Common myeloid progenitor, CD34-positive (primary cell): Measurements from ENCODE around the gene PLEKHA3.

Experiments used
- CTCF ChIA-PET: fragments of 350-600 bp; sonication (Branson Sonifier 250); formaldehyde crosslinking; loops from one replicate; lab custom pipeline; 2021; ENCODE audit warnings: antibody characterized with exemption; lab: Charles Lee
- POLR2A ChIA-PET: fragments of 350-600 bp; sonication (Branson Sonifier 250); formaldehyde crosslinking; loops from one replicate; lab custom pipeline; 2021; ENCODE audit warnings: antibody characterized with exemption; lab: Charles Lee
- DNase-seq, 3 donors: peaks; one replicate each; pipeline versions ENCODE4 v3.0.0 to v3.0.0-alpha.2; 2013
- H3K27ac ChIP-seq, 2 experiments: 1 replicate in 1 of 2; 2 replicates in 1 of 2; pipeline ENCODE4 v1.7.0; 2013; ENCODE audit warnings: inconsistent platforms in 2 of 2, low read length in 2 of 2, mild to moderate bottlenecking in 2 of 2, low read depth in 1 of 2, moderate library complexity in 1 of 2; ENCODE audit not compliant: severe bottlenecking in 2 of 2, insufficient read depth in 1 of 2, poor library complexity in 1 of 2
- H3K27me3 ChIP-seq, 5 experiments: replicated peaks in 2 of 5; 1 replicate in 3 of 5; 2 replicates in 2 of 5; pipeline versions ENCODE4 v1.6.1 to v1.7.0; 2013; ENCODE audit warnings: low read length in 4 of 5, mild to moderate bottlenecking in 2 of 5, moderate library complexity in 2 of 5, inconsistent platforms in 1 of 5; ENCODE audit not compliant: insufficient read depth in 5 of 5, control insufficient read depth in 4 of 5
- H3K36me3 ChIP-seq, 4 experiments: 1 replicate in 2 of 4; 2 replicates in 2 of 4; pipeline versions ENCODE4 v1.6.1 to v1.7.0; 2013; ENCODE audit warnings: low read length in 3 of 4, control low read depth in 1 of 4, mild to moderate bottlenecking in 1 of 4; ENCODE audit not compliant: control insufficient read depth in 4 of 4, insufficient read depth in 4 of 4
- H3K4me1 ChIP-seq, 4 experiments: 1 replicate in 3 of 4; 2 replicates in 1 of 4; pipeline versions ENCODE4 v1.6.1 to v1.7.1; 2013; ENCODE audit warnings: low read length in 3 of 4, mild to moderate bottlenecking in 3 of 4, control low read depth in 1 of 4, inconsistent platforms in 1 of 4, moderate library complexity in 1 of 4; ENCODE audit not compliant: control insufficient read depth in 4 of 4, insufficient read depth in 4 of 4; ENCODE audit errors: control extremely low read depth in 1 of 4
- H3K4me3 ChIP-seq, 7 experiments: 1 replicate in 4 of 7; 2 replicates in 3 of 7; pipeline versions ENCODE4 v1.5.1 to v1.7.0; 2013; ENCODE audit warnings: mild to moderate bottlenecking in 7 of 7, low read length in 6 of 7, moderate library complexity in 6 of 7, inconsistent platforms in 2 of 7, low read depth in 2 of 7, control low read depth in 1 of 7; ENCODE audit not compliant: insufficient read depth in 4 of 7, control insufficient read depth in 1 of 7; ENCODE audit errors: extremely low read depth in 1 of 7
- H3K9me3 ChIP-seq, 5 experiments: 1 replicate in 4 of 5; 2 replicates in 1 of 5; pipeline versions ENCODE4 v1.6.1 to v1.7.1; 2013; ENCODE audit warnings: low read length in 4 of 5, mild to moderate bottlenecking in 2 of 5, inconsistent platforms in 1 of 5, low read depth in 1 of 5, moderate library complexity in 1 of 5; ENCODE audit not compliant: control insufficient read depth in 4 of 5, insufficient read depth in 2 of 5; ENCODE audit errors: control extremely low read depth in 1 of 5
- WGBS: methylation state at CpG from one replicate; pipeline ENCODE4 v1.1.5; 2013; ENCODE audit not compliant: insufficient coverage; 5-methylcytosine and 5-hydroxymethylcytosine counted together

PLEKHA3 gene

GRCh38 chr2:178527592-178527991 lies 47.3 kb downstream of the PLEKHA3 start:
- Histone ChIP-seq H3K4me1 (peaks cover 6 to 25% (median 11%) of the 10 kb centered on the region in 4 experiments), H3K36me3 (peaks cover 4 to 22% (median 12%) of the 10 kb centered on the region in 4 experiments), H3K27me3 (no peaks in the 10 kb centered on the region), H3K9me3 (no peaks in the 10 kb centered on the region), H3K27ac (no peak overlapping the region), H3K4me3 (no peak overlapping the region)
- ChIA-PET POLR2A (no interaction called here), CTCF (interaction anchor here (0.9 to 2.0 kb wide), 2 partner anchors 9 to 10 kb away, joined by 3 to 6 read pairs; no protein-coding TSS in a partner anchor)
- no peak for DNase-seq
- 100% methylated on average over 2 of the region's 2 CpGs for whole genome bisulfite sequencing

GRCh38 chr2:178528647-178529046 lies 48.4 kb downstream of the PLEKHA3 start:
- Histone ChIP-seq H3K4me3 (no peak overlapping the region), H3K36me3 (peaks cover 9 to 33% (median 18%) of the 10 kb centered on the region in 4 experiments), H3K9me3 (no peaks in the 10 kb centered on the region), H3K27ac (no peak overlapping the region), H3K27me3 (no peaks in the 10 kb centered on the region), H3K4me1 (peaks cover 4 to 22% (median 8%) of the 10 kb centered on the region in 4 experiments)
- no peak for DNase-seq
- POLR2A ChIA-PET: no interaction called here
- CTCF ChIA-PET: interaction anchor here (2.0 kb wide), 1 partner anchor 10 kb away, joined by 6 read pairs; no protein-coding TSS in a partner anchor
- 98% methylated on average over 5 of the region's 5 CpGs for WGBS

- no CpG with 5 or more reads among the region's 2 CpGs for WGBS
- CTCF ChIA-PET: interaction anchor here (2.0 kb wide), 1 partner anchor 11 kb away, joined by 6 read pairs; no protein-coding TSS in a partner anchor
- no peaks in the 10 kb centered on the region for H3K9me3 ChIP-seq
Measured at GRCh38 chr2:178529194-178529593, 48.9 kb downstream of the PLEKHA3 start.

GRCh38 chr2:178530131-178530530 lies 49.9 kb downstream of the PLEKHA3 start:
- no peak for DNase-seq
- Histone ChIP-seq H3K36me3 (peaks cover 13 to 46% (median 23%) of the 10 kb centered on the region in 4 experiments), H3K9me3 (no peaks in the 10 kb centered on the region), H3K27me3 (no peaks in the 10 kb centered on the region), H3K27ac (no peak overlapping the region), H3K4me3 (no peak overlapping the region), H3K4me1 (peaks cover 0 to 13% (median 2%) of the 10 kb centered on the region in 4 experiments)
- POLR2A ChIA-PET: no interaction called here
- 100% methylated on average over 1 of the region's 2 CpGs for WGBS
- CTCF ChIA-PET: no interaction called here

More at GRCh38 chr2:178529194-178529593, 48.9 kb downstream of the PLEKHA3 start:
- H3K27me3 ChIP-seq: no peaks in the 10 kb centered on the region
- H3K36me3 ChIP-seq: peaks cover 10 to 38% (median 20%) of the 10 kb centered on the region in 4 experiments
- no peak for DNase-seq
- peaks cover 0 to 17% (median 5%) of the 10 kb centered on the region in 4 experiments for H3K4me1 ChIP-seq
- no peak overlapping the region for H3K4me3 ChIP-seq
- POLR2A ChIA-PET: no interaction called here
- no peak overlapping the region for H3K27ac ChIP-seq

GRCh38 chr2:178530625-178531142 lies 50.4 kb downstream of the PLEKHA3 start:
- Histone ChIP-seq H3K27me3 (no peaks in the 10 kb centered on the region), H3K4me3 (no peak overlapping the region), H3K4me1 (peaks cover 0 to 13% (median 2%) of the 10 kb centered on the region in 4 experiments), H3K36me3 (peaks cover 13 to 51% (median 23%) of the 10 kb centered on the region in 4 experiments), H3K27ac (no peak overlapping the region), H3K9me3 (no peaks in the 10 kb centered on the region)
- ChIA-PET POLR2A (no interaction called here), CTCF (no interaction called here)
- WGBS: 96% methylated on average over 7 of the region's 8 CpGs
- peak in 2 of 3 donors; percentile 15 to 24 for DNase-seq

- no peak overlapping the region for H3K4me3 ChIP-seq
- H3K36me3 ChIP-seq: peaks cover 13 to 55% (median 25%) of the 10 kb centered on the region in 4 experiments
- ChIA-PET POLR2A (no interaction called here), CTCF (no interaction called here)
- no peak for DNase-seq
- WGBS: 93% methylated on average over 12 of the region's 12 CpGs
- H3K4me1 ChIP-seq: peaks cover 0 to 13% (median 2%) of the 10 kb centered on the region in 4 experiments
- no peaks in the 10 kb centered on the region for H3K9me3 ChIP-seq
- H3K27me3 ChIP-seq: no peaks in the 10 kb centered on the region
- H3K27ac ChIP-seq: no peak overlapping the region
Measured at GRCh38 chr2:178531168-178531567, 50.9 kb downstream of the PLEKHA3 start.

GRCh38 chr2:178536037-178536436 lies 55.8 kb downstream of the PLEKHA3 start:
- Histone ChIP-seq H3K4me3 (no peak overlapping the region), H3K27ac (no peak overlapping the region), H3K4me1 (peaks cover 0 to under 1% (median 0%) of the 10 kb centered on the region in 4 experiments), H3K9me3 (peaks cover 0 to 3% (median 0%) of the 10 kb centered on the region in 5 experiments), H3K36me3 (peaks cover 15 to 82% (median 50%) of the 10 kb centered on the region in 4 experiments), H3K27me3 (no peaks in the 10 kb centered on the region)
- WGBS: 91% methylated on average over 4 of the region's 4 CpGs
- ChIA-PET CTCF (no interaction called here), POLR2A (no interaction called here)
- DNase-seq: no peak
